Ascending aorta (tissue), 2 donors: Measurements from ENCODE around the gene HAPSTR1. TPM values are rescaled to one million over a fixed set of nuclear protein-coding genes. Genes with fewer than 3 reads are reported as not detected.

ENCODE experiments used
- DNase-seq, 2 donors: peaks; one replicate each; pipeline ENCODE4 v3.0.0-alpha.2; 2019; ENCODE audit warnings: low spot score in 2 of 2
- H3K27ac ChIP-seq, 2 donors: fragments of 200-600 bp; sonication (generic); one replicate each; pipeline ENCODE4 v1.5.1; 2016 to 2017; ENCODE audit warnings: mild to moderate bottlenecking in 1 of 2
- H3K27me3 ChIP-seq: fragments of 200-600 bp; sonication (generic); one replicate; pipeline ENCODE4 v1.5.1; 2017
- H3K36me3 ChIP-seq, 2 donors: fragments of 200-600 bp; sonication (generic); one replicate each; pipeline ENCODE4 v1.5.1; 2016
- H3K4me1 ChIP-seq, 2 donors: fragments of 200-600 bp; sonication (generic); one replicate each; pipeline ENCODE4 v1.5.1; 2016 to 2017; ENCODE audit warnings: mild to moderate bottlenecking in 1 of 2
- H3K4me3 ChIP-seq, 2 donors: fragments of 200-600 bp; sonication (generic); one replicate each; pipeline ENCODE4 v1.5.1; 2016 to 2017; ENCODE audit warnings: mild to moderate bottlenecking in 1 of 2
- H3K9me3 ChIP-seq, 2 donors: fragments of 200-600 bp; sonication (generic); one replicate each; pipeline ENCODE4 v1.5.1; 2016
- intact Hi-C: fragments of 100-400 bp; cut with DNase I; formaldehyde crosslinking; loops from one replicate; pipeline ENCODE4 v1.15.1; 2023
- total RNA-seq: library from RNA; depleted of rRNA; stranded (reverse); fragments of >200 nt; gene quantifications from one replicate; pipeline ENCODE4 v1.1.0, GENCODE V29; 2016
- TF ChIP-seq, protein P1 (sequence below), 3 experiments: fragments of 200-600 bp in 2 of 3; fragments of 450-650 bp in 1 of 3; sonication (generic) in 2 of 3; IDR thresholded peaks; one replicate each; pipeline ENCODE4 v1.5.1; 2016 to 2019; ENCODE audit warnings: antibody characterized with exemption in 3 of 3, mild to moderate bottlenecking in 1 of 3, moderate library complexity in 1 of 3

HAPSTR1 gene
- total RNA-seq, 1 donor from 2014 or later: 22.0 TPM

DNA sequence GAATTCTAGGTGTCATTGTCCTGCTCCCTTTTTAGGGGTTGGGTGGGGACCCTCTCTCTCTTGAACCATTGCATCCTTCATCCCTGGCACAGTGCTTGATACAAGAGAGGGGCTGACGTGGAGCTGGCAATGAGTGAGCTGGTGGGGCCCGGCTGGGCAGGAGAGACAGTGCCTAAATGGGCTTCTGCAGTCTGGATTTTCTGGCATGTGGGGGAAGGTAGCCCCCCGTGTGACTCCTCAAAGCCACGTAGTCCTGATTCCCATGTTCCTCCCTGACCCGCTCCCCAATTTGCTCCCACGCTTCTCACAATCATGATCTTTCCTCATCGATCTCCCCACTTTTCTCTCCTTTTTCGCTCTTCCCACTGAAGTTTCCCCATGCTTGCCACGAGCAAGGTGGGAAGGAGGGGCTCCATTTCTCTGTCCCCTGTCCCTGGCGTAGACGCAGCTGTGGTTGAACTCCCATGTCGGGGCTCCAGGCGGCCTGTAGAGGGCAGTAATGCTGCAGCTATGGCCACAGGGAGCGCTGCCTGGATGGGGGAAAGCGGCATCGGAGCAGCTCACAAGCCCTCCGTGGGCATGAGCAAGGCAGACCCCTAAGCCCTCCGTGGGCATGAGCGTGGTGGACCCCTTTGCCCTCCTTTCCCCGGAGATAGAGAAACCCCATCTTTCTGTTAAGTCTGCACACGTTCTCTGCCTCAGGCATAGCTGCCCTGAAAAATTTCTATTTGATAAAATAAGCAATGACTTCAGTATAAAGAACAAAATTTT lies 47.5 kb downstream of the HAPSTR1 start:
- H3K27ac ChIP-seq: no peak overlapping the region
- no peak overlapping the region for H3K4me3 ChIP-seq
- TF ChIP-seq, protein P1, sequence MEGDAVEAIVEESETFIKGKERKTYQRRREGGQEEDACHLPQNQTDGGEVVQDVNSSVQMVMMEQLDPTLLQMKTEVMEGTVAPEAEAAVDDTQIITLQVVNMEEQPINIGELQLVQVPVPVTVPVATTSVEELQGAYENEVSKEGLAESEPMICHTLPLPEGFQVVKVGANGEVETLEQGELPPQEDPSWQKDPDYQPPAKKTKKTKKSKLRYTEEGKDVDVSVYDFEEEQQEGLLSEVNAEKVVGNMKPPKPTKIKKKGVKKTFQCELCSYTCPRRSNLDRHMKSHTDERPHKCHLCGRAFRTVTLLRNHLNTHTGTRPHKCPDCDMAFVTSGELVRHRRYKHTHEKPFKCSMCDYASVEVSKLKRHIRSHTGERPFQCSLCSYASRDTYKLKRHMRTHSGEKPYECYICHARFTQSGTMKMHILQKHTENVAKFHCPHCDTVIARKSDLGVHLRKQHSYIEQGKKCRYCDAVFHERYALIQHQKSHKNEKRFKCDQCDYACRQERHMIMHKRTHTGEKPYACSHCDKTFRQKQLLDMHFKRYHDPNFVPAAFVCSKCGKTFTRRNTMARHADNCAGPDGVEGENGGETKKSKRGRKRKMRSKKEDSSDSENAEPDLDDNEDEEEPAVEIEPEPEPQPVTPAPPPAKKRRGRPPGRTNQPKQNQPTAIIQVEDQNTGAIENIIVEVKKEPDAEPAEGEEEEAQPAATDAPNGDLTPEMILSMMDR (IDR thresholded peaks at IDR 0.05): peak; percentile 61 to 86 (median 79)
- intact Hi-C loops: no loop called here
- H3K36me3 ChIP-seq: no peaks in the 10 kb centered on the region
- no peaks in the 10 kb centered on the region for H3K9me3 ChIP-seq
- peaks cover 0 to 4% of the 10 kb centered on the region in 2 donors for H3K4me1 ChIP-seq
- DNase-seq: peak; percentile 18 to 73
- no peaks in the 10 kb centered on the region for H3K27me3 ChIP-seq

DNA sequence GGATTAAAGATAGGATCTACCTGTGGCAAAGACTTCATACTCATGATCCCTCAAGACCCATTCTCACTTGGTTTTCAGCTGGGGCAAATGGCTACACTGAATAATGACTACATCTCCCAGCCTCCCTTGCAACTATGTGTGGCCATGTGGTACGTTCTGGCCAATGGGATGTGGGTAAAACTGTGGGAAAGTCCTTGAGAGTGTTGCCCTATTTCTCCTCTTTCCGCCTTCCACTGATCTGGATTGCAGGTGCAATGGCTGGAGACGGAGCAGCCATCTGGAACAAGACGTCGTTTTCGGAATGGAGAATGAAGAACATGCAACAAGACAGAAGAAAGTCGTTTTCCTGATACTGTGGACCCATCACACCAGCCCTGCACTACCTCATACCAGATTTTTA lies 48.5 kb downstream of the HAPSTR1 start:
- TF ChIP-seq, protein P1 (IDR thresholded peaks at IDR 0.05): no peak
- H3K27ac ChIP-seq: no peak overlapping the region
- peaks cover 0 to 4% of the 10 kb centered on the region in 2 donors for H3K4me1 ChIP-seq
- no peaks in the 10 kb centered on the region for H3K27me3 ChIP-seq
- no peak overlapping the region for H3K4me3 ChIP-seq
- no peak for DNase-seq
- H3K9me3 ChIP-seq: no peaks in the 10 kb centered on the region
- intact Hi-C loops: no loop called here
- no peaks in the 10 kb centered on the region for H3K36me3 ChIP-seq

Other genes with a start within 250 kb of the HAPSTR1 start
- gene CARHSP1, start 222.6 kb upstream of the HAPSTR1 start, total RNA-seq: 151 TPM
- not detected for gene LITAFD, start 209.3 kb upstream of the HAPSTR1 start, total RNA-seq
- 55.3 TPM for gene USP7, start 127.7 kb upstream of the HAPSTR1 start, total RNA-seq